Fibroblast of villous mesenchyme (primary cell): ENCODE measurements around the gene MBD5. TPM values are rescaled to one million over a fixed set of nuclear protein-coding genes. Genes with fewer than 3 reads are reported as not detected.

ENCODE experiments used
- DNase-seq: peaks from one replicate; pipeline ENCODE4 v3.0.0-alpha.2; 2010; ENCODE audit warnings: low read depth
- H3K4me3 ChIP-seq: 2 replicates; pipeline ENCODE4 v1.5.1; 2011; ENCODE audit warnings: low read depth, mild to moderate bottlenecking, low read length
- CTCF ChIP-seq: IDR thresholded peaks from 2 replicates; pipeline ENCODE4 v1.5.1; 2012; ENCODE audit warnings: low read depth, mild to moderate bottlenecking, low read length; ENCODE audit not compliant: insufficient read depth
- total RNA-seq: library from RNA; depleted of rRNA; stranded (reverse); fragments of >200 nt; gene quantifications from 2 replicates; pipeline ENCODE4 v1.2.3, GENCODE V29; 2012

MBD5 gene
- total RNA-seq, 1 donor = 35.0 TPM

- DNase-seq = no peak
- H3K4me3 ChIP-seq = no peak overlapping the region
- no peak for TF ChIP-seq CTCF
These were observed 341.4 kb downstream of the MBD5 start for GRCh38 chr2:148362144-148362796.

GRCh38 chr2:148375214-148375613, 354.3 kb downstream of the MBD5 start:
- peak; percentile 3 for DNase-seq
- no peak for TF ChIP-seq CTCF
- no peak overlapping the region for H3K4me3 ChIP-seq

- no peak overlapping the region for H3K4me3 ChIP-seq
- TF ChIP-seq CTCF = no peak
- peak; percentile 58 for DNase-seq
These were observed 370.4 kb downstream of the MBD5 start for GRCh38 chr2:148391324-148391723.

GRCh38 chr2:148402786-148403185, 381.9 kb downstream of the MBD5 start:
- DNase-seq = no peak
- TF ChIP-seq CTCF = no peak
- no peak overlapping the region for H3K4me3 ChIP-seq

- no peak for TF ChIP-seq CTCF
- no peak for DNase-seq
- no peak overlapping the region for H3K4me3 ChIP-seq
These were observed 390.0 kb downstream of the MBD5 start for GRCh38 chr2:148410899-148411298.

- TF ChIP-seq CTCF = no peak
- H3K4me3 ChIP-seq = no peak overlapping the region
- DNase-seq = no peak
These were observed 395.4 kb downstream of the MBD5 start for GRCh38 chr2:148416248-148416647.

GRCh38 chr2:148430101-148430500, 409.2 kb downstream of the MBD5 start:
- TF ChIP-seq CTCF = no peak
- DNase-seq = no peak
- no peak overlapping the region for H3K4me3 ChIP-seq
